Naive thymus-derived CD4-positive, alpha-beta T cell (primary cell): ENCODE data around the gene ATF6B. TPM values are rescaled to one million over a fixed set of nuclear protein-coding genes. Genes with fewer than 3 reads are reported as not detected.

Experiments used
- ATAC-seq: fragments of 150-1000 bp; cut with Tn5 transposase; 2 replicates; pipeline ENCODE4 v1.10.0; 2021; ENCODE audit warnings: mild to moderate bottlenecking, moderate library complexity
- CTCF ChIA-PET: fragments of 350-600 bp; sonication (Branson Sonifier 250); formaldehyde crosslinking; loops from one replicate; lab custom pipeline; 2021; ENCODE audit warnings: antibody characterized with exemption; lab: Charles Lee
- POLR2A ChIA-PET: fragments of 350-600 bp; sonication (Branson Sonifier 250); formaldehyde crosslinking; loops from one replicate; lab custom pipeline; 2021; ENCODE audit warnings: antibody characterized with exemption, inconsistent platforms; lab: Charles Lee
- DNase-seq, 9 donors: peaks; one replicate each; pipeline versions ENCODE4 v3.0.0 to v3.0.0-alpha.2; 2020 to 2022; ENCODE audit warnings: mixed read lengths in 1 of 9
- H3K27ac ChIP-seq: one replicate; pipeline ENCODE4 v1.7.0; 2013; ENCODE audit warnings: mild to moderate bottlenecking, low read depth, low read length, moderate library complexity
- H3K27me3 ChIP-seq, 2 donors: one replicate each; pipeline ENCODE4 v1.7.0; 2013; ENCODE audit warnings: low read length in 2 of 2, mild to moderate bottlenecking in 2 of 2, moderate library complexity in 2 of 2; ENCODE audit not compliant: control insufficient read depth in 2 of 2, insufficient read depth in 2 of 2
- H3K36me3 ChIP-seq, 3 experiments: 1 replicate in 2 of 3; 2 replicates in 1 of 3; pipeline ENCODE4 v1.7.0; 2013; ENCODE audit warnings: low read length in 3 of 3, mild to moderate bottlenecking in 3 of 3, moderate library complexity in 1 of 3; ENCODE audit not compliant: insufficient read depth in 3 of 3, control insufficient read depth in 2 of 3
- H3K4me1 ChIP-seq, 2 donors: one replicate each; pipeline ENCODE4 v1.7.0; 2013; ENCODE audit warnings: low read length in 2 of 2, mild to moderate bottlenecking in 2 of 2, moderate library complexity in 1 of 2; ENCODE audit not compliant: control insufficient read depth in 2 of 2, insufficient read depth in 2 of 2
- H3K4me3 ChIP-seq: 2 replicates; pipeline ENCODE4 v1.7.0; 2013; ENCODE audit warnings: mild to moderate bottlenecking, low read length
- H3K9me3 ChIP-seq, 3 experiments: 1 replicate in 2 of 3; 2 replicates in 1 of 3; pipeline ENCODE4 v1.7.0; 2013; ENCODE audit warnings: low read length in 3 of 3; ENCODE audit not compliant: control insufficient read depth in 2 of 3
- H3K27ac Mint-ChIP-seq, 9 donors: one replicate each; pipeline ENCODE4 v1.8.0; 2020 to 2022; ENCODE audit warnings: mixed read lengths in 9 of 9, mild to moderate bottlenecking in 8 of 9, moderate library complexity in 5 of 9, inconsistent platforms in 2 of 9
- H3K27me3 Mint-ChIP-seq, 5 donors: one replicate each; pipeline ENCODE4 v1.8.0; 2021 to 2022; ENCODE audit warnings: mixed read lengths in 5 of 5, mild to moderate bottlenecking in 1 of 5
- H3K36me3 Mint-ChIP-seq, 5 donors: one replicate each; pipeline ENCODE4 v1.8.0; 2020 to 2022; ENCODE audit warnings: mixed read lengths in 5 of 5, mild to moderate bottlenecking in 3 of 5, inconsistent platforms in 1 of 5
- H3K4me1 Mint-ChIP-seq, 7 donors: one replicate each; pipeline ENCODE4 v1.8.0; 2020 to 2022; ENCODE audit warnings: mixed read lengths in 7 of 7, mild to moderate bottlenecking in 3 of 7, inconsistent platforms in 1 of 7
- H3K4me3 Mint-ChIP-seq, 10 donors: one replicate each; pipeline ENCODE4 v1.8.0; 2020 to 2022; ENCODE audit warnings: mild to moderate bottlenecking in 10 of 10, mixed read lengths in 10 of 10, moderate library complexity in 6 of 10, inconsistent platforms in 2 of 10
- H3K9me3 Mint-ChIP-seq, 11 donors: one replicate each; pipeline ENCODE4 v1.8.0; 2020 to 2022; ENCODE audit warnings: mixed read lengths in 11 of 11, mild to moderate bottlenecking in 4 of 11, inconsistent platforms in 1 of 11, moderate library complexity in 1 of 11
- intact Hi-C, 2 donors: fragments of 100-400 bp; cut with micrococcal nuclease; formaldehyde crosslinking; loops; one replicate each; pipeline ENCODE4 v1.15.1; 2023
- polyA plus RNA-seq, 2 donors: library from polyadenylated mRNA; unstranded; fragments of 300-500 nt; fragmentation: Illumina TruSeq; gene quantifications; one replicate each; pipeline ENCODE4 v1.2.3, GENCODE V29; 2021
- total RNA-seq, 6 experiments: library from RNA in 5 of 6; stranded (reverse) in 5 of 6; gene quantifications; 1 replicate in 5 of 6; 2 replicates in 1 of 6; pipeline ENCODE4 v1.2.3 and lab custom pipeline; 2021 to 2026

Gene ATF6B
- total and polyA plus RNA-seq, 7 experiments from 2014 or later = 28.0 to 168 (median 138) TPM

DNA sequence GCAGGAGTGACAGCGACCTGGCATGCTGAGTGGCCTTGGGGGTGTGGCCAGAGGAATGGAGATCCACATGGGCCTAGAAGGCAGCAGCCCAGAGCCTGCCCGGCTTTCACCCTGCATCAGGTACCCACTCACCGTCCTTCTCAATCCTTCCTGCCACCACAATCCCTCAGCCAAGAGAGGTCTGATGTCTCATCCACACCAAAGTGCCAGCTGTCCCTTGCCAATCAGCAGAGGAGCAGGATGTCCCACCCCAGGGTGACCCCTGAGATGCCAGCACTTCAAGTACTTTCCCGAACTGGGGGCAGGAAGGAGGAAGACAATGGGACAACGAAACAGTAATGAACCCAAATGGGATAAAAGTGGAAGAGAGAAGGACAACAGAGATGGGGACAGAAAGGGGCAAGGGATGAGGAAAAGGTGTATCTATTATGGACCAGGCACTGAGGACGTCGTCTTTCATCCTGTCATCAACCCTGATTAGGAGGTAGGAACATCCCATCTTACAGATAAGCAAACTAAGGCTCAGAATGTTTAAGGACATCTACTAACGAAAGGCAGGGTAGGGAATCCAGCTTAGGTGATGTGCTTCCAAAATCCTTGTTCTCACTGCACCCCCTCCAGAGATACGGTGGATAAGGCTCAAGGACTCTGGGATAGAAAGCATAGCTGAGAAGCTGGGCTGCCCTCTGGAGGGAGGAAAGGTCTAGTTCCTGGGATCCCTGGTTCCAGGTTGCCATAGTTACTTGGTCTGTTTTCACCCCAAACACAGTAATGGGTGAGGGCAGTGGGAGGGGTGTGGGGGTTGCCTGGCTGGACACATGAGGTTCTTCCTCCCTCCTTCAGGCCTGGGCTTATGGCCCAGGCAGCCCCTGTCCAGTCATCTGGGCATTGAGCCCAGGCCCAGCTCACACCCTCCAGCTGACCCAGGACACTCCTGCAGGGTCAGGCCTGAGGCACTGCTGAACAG lies 14.4 kb downstream of the ATF6B start:
- peaks cover 0 to 1% (median 0%) of the 10 kb centered on the region in 11 donors for H3K9me3 Mint-ChIP-seq
- Histone ChIP-seq H3K27me3 (no peaks in the 10 kb centered on the region), H3K9me3 (no peaks in the 10 kb centered on the region), H3K4me1 (peaks cover 0 to 5% of the 10 kb centered on the region in 2 donors), H3K27ac (no peak overlapping the region), H3K36me3 (peaks cover 12 to 39% (median 16%) of the 10 kb centered on the region in 3 experiments), H3K4me3 (no peak overlapping the region)
- no peak overlapping the region for H3K4me3 Mint-ChIP-seq
- ChIA-PET CTCF (no interaction called here), POLR2A (no interaction called here)
- peak overlapping the region in 7 of 9 donors; percentile 4 to 78 (median 54) for H3K27ac Mint-ChIP-seq
- peaks cover 0 to 26% (median 14%) of the 10 kb centered on the region in 7 donors for H3K4me1 Mint-ChIP-seq
- DNase-seq (no peak), ATAC-seq (peak; percentile 16)
- peaks cover 0 to 24% (median 2%) of the 10 kb centered on the region in 5 donors for H3K36me3 Mint-ChIP-seq
- intact Hi-C loops = no loop called here
- peaks cover 0 to 8% (median 4%) of the 10 kb centered on the region in 5 donors for H3K27me3 Mint-ChIP-seq

DNA sequence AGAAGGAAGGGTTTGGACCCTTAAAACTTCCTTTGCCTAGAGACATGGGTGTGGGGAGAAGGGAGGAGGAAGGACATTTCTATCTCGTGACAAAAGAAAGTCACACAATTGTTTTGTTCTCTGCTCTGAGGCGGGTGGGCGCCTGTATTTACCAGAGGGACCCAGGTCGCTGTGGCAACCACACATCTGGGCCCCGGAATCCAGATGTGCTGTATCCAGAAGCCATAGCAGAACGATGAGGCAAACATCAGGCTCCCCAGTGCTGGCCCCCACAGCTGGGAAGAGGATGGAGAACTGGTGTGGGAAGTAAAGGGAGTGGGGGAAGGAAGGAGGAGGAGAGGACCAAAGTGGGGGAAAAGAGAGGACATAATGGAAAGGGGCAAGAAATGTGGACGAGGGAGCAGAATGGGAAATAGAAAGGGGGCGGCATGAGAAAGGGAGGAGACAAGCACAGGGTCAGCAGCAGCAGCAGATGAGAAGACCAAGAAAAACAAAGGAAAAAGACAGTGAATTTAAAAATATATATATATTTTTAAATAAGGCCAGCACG lies 15.5 kb downstream of the ATF6B start:
- no peak overlapping the region for H3K4me3 ChIP-seq
- peaks cover 11 to 27% (median 11%) of the 10 kb centered on the region in 3 experiments for H3K36me3 ChIP-seq
- Mint-ChIP-seq H3K4me3 (no peak overlapping the region), H3K36me3 (peaks cover 0 to 24% (median 0%) of the 10 kb centered on the region in 5 donors), H3K9me3 (peaks cover 0 to 1% (median 0%) of the 10 kb centered on the region in 11 donors), H3K27me3 (peaks cover 0 to 17% (median 6%) of the 10 kb centered on the region in 5 donors), H3K27ac (peak overlapping the region in 5 of 9 donors; percentile 35 to 84 (median 40)), H3K4me1 (peaks cover 2 to 33% (median 25%) of the 10 kb centered on the region in 7 donors)
- H3K9me3 ChIP-seq = no peaks in the 10 kb centered on the region
- intact Hi-C loops = no loop called here
- H3K27ac ChIP-seq = no peak overlapping the region
- no peak for ATAC-seq
- H3K4me1 ChIP-seq = peaks cover 0 to 9% of the 10 kb centered on the region in 2 donors
- H3K27me3 ChIP-seq = no peaks in the 10 kb centered on the region
- POLR2A ChIA-PET = no interaction called here
- DNase-seq = no peak
- CTCF ChIA-PET = no interaction called here

DNA sequence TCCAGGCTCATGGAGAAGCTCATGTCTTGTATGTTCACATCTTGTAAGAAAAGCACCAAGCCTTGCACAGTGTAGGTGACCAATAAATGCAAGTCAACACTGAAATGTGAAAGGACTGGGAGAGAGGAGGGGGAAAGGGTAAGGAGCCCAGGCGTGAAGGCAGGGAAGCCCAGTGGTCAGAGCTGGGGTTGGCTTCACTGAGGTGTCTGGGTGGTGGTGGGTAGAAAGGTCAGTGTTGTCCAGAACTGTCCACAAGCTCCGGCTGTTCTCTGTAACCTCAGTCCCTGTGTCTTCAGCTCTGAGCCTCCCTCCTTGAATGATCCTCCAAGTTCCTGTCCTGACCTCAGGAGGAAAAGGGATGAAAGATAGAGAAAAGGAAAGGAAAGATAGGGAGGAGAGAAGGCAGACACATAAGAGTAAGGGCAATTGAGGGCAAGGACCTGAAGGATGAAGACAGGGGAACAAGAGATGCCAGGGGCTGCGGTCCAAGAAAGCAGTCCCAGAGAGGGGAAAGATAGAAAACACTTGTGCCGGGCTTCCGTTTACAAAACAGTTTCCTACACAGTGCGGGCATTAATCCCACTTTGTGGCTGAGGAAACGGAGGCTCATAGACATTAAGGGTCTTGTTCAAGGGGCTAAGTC lies 16.5 kb downstream of the ATF6B start:
- Mint-ChIP-seq H3K4me1 (peaks cover 2 to 33% (median 28%) of the 10 kb centered on the region in 7 donors), H3K9me3 (peaks cover 0 to 1% (median 0%) of the 10 kb centered on the region in 11 donors), H3K27ac (peak overlapping the region in 6 of 9 donors; percentile 24 to 84 (median 48)), H3K4me3 (no peak overlapping the region), H3K36me3 (peaks cover 0 to 22% (median 0%) of the 10 kb centered on the region in 5 donors), H3K27me3 (peaks cover 0 to 17% (median 6%) of the 10 kb centered on the region in 5 donors)
- Histone ChIP-seq H3K36me3 (peaks cover 1 to 18% (median 2%) of the 10 kb centered on the region in 3 experiments), H3K27ac (no peak overlapping the region), H3K4me3 (no peak overlapping the region), H3K9me3 (no peaks in the 10 kb centered on the region), H3K27me3 (no peaks in the 10 kb centered on the region), H3K4me1 (peaks cover 0 to 9% of the 10 kb centered on the region in 2 donors)
- ChIA-PET CTCF (no interaction called here), POLR2A (no interaction called here)
- ATAC-seq (no peak), DNase-seq (no peak)
- intact Hi-C loops = no loop called here

DNA sequence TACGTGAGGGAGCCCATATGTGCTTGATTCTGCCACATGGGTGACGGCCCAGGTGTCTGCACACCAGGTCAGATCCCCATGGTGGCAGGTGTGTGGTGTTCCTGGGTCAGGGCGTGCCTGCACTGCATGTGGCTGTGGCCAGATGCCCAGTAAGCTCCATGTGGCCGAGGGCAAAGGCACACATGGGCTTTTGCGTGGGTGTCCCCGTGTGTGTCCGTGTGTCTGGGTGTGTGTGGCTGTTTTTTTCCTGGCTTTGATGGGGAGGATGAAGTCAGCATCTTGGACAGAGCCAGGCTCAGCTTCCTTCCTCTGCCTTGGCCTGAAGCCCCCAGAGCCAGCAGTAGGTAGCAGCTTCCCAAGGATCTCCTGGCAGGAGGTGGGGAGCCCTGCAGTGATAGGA lies 17.4 kb downstream of the ATF6B start:
- intact Hi-C loops = no loop called here
- Histone ChIP-seq H3K27ac (no peak overlapping the region), H3K4me3 (no peak overlapping the region), H3K27me3 (no peaks in the 10 kb centered on the region), H3K9me3 (no peaks in the 10 kb centered on the region), H3K4me1 (peaks cover 0 to 9% of the 10 kb centered on the region in 2 donors), H3K36me3 (peaks cover 0 to 8% (median 0%) of the 10 kb centered on the region in 3 experiments)
- ChIA-PET POLR2A (no interaction called here), CTCF (interaction anchor here (0.6 kb wide), 1 partner anchor 8 kb away, joined by 4 read pairs; no protein-coding TSS in a partner anchor)
- H3K36me3 Mint-ChIP-seq = peaks cover 0 to 13% (median 0%) of the 10 kb centered on the region in 5 donors
- ATAC-seq = no peak
- no peak overlapping the region for H3K4me3 Mint-ChIP-seq
- peaks cover 2 to 35% (median 30%) of the 10 kb centered on the region in 7 donors for H3K4me1 Mint-ChIP-seq
- peaks cover 0 to 20% (median 6%) of the 10 kb centered on the region in 5 donors for H3K27me3 Mint-ChIP-seq
- H3K27ac Mint-ChIP-seq = peak overlapping the region in 3 of 9 donors; percentile 24 to 52 (median 47)
- DNase-seq = no peak
- peaks cover 0 to 1% (median 0%) of the 10 kb centered on the region in 11 donors for H3K9me3 Mint-ChIP-seq

DNA sequence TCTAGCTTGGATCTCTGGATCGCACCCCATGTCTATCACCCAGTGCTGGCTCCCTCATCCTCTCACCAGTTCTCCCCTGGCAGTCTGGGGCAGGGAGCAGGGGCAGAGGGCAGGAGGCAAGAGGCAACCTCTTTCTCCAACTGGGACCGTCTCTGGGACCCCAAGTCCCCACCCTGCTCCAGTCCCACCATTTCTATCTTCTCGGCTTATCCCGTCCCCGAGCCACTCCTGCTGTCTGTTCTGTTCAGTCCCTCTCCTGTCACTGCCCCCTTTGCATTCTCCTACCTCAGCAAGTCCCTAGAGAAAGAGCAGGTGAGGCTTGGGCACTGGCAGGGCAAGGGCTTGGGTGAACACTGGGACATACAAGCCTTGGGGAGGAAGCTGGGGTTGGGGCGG lies 18.3 kb downstream of the ATF6B start:
- Histone ChIP-seq H3K4me3 (no peak overlapping the region), H3K27ac (no peak overlapping the region), H3K4me1 (peaks cover 0 to 9% of the 10 kb centered on the region in 2 donors), H3K9me3 (no peaks in the 10 kb centered on the region), H3K36me3 (peaks cover 0 to 2% (median 0%) of the 10 kb centered on the region in 3 experiments), H3K27me3 (no peaks in the 10 kb centered on the region)
- no peak for DNase-seq
- ChIA-PET CTCF (no interaction called here), POLR2A (interaction anchor here (1.6 kb wide), 1 partner anchor 68 kb away, joined by 3 read pairs; no protein-coding TSS in a partner anchor)
- Mint-ChIP-seq H3K36me3 (peaks cover 0 to 8% (median 0%) of the 10 kb centered on the region in 5 donors), H3K9me3 (peaks cover 0 to 1% (median 0%) of the 10 kb centered on the region in 11 donors), H3K4me3 (peak overlapping the region in 1 of 10 donors; percentile 68), H3K27me3 (peaks cover 0 to 27% (median 6%) of the 10 kb centered on the region in 5 donors), H3K4me1 (peaks cover 2 to 35% (median 30%) of the 10 kb centered on the region in 7 donors), H3K27ac (peak overlapping the region in 6 of 9 donors; percentile 4 to 78 (median 60))
- no peak for ATAC-seq
- intact Hi-C loops = no loop called here
